ENCODE data around the gene VAV3. TPM values are rescaled to one million over a fixed set of nuclear protein-coding genes. Genes with fewer than 3 reads are reported as not detected.
A peak's percentile ranks its signal among the peaks of the same experiment; 100 is the strongest.

VAV3 gene

DNA sequence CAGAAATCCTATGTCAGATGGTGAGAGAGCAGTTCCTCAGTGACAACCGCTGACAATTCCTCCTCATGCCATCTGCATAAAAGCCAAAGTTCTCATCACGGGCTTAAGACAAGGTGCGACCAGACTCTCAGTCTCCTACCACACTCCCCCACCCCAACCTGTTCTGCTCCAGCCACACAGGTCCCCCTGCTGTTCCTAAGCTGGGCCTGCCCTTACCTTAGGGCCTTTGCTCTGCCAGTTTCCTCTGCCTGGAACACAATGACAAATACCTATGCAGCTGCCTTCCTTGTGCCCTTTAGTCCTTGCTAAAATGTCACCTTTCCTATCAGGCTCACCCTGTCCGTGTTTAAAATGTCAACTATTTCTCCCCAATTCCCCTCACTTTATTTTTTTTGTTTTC lies 441.9 kb downstream of the VAV3 start:
- H3K4me1 ChIP-seq (ENCODE audit: control insufficient read depth in 2 of 2, insufficient read depth in 1 of 2, low read depth in 1 of 2, low read length in 2 of 2) = peaks cover 0 to 9% of the 10 kb centered on the region in 2 donors
- no peak overlapping the region for H2BK15ac ChIP-seq (ENCODE audit: low read length)
- no peaks in the 10 kb centered on the region for H3K27me3 ChIP-seq (ENCODE audit: control insufficient read depth in 3 of 3, insufficient read depth in 3 of 3, low read depth in 1 of 3, low read length in 3 of 3)
- no peaks in the 10 kb centered on the region for H3K36me3 ChIP-seq (replicated peaks in 1 of 2; ENCODE audit: control insufficient read depth in 2 of 2, insufficient read depth in 2 of 2, low read length in 2 of 2)
- peak overlapping the region; percentile 45 for H3K18ac ChIP-seq (ENCODE audit: low read length)
- H2BK5ac ChIP-seq (ENCODE audit: low read length) = no peak overlapping the region
- no peak overlapping the region for H3K9ac ChIP-seq (ENCODE audit: low read depth, low read length, poor library complexity)
- no peaks in the 10 kb centered on the region for H3K79me1 ChIP-seq (ENCODE audit: low read depth, low read length)
- no peak overlapping the region for H3K23ac ChIP-seq (ENCODE audit: low read depth, low read length, poor library complexity)
- no CpG with 5 or more reads among the region's 4 CpGs for WGBS, 2 donors (ENCODE audit: extremely low coverage in 2 of 2, insufficient read length in 2 of 2, insufficient replicate concordance in 1 of 2)
- H4K8ac ChIP-seq (ENCODE audit: low read depth, low read length) = no peak overlapping the region
- no peaks in the 10 kb centered on the region for H3K9me3 ChIP-seq (replicated peaks in 1 of 2; ENCODE audit: control insufficient read depth in 2 of 2, insufficient read depth in 1 of 2, low read depth in 1 of 2, low read length in 2 of 2)
- no peak overlapping the region for H3K4me2 ChIP-seq (ENCODE audit: insufficient read depth, low read length, poor library complexity, severe bottlenecking)
- H2BK120ac ChIP-seq (ENCODE audit: low read depth, low read length) = no peak overlapping the region
- H2AK5ac ChIP-seq (ENCODE audit: low read depth, low read length) = no peak overlapping the region
- no peak overlapping the region for H3K4ac ChIP-seq (ENCODE audit: low read length)
- H2AFZ ChIP-seq (ENCODE audit: low read length) = no peak overlapping the region
- H4K91ac ChIP-seq (ENCODE audit: low read depth, low read length, poor library complexity) = no peak overlapping the region
- H3K4me3 ChIP-seq (ENCODE audit: low read length in 2 of 2) = no peak overlapping the region
- no peak overlapping the region for H3K27ac ChIP-seq (replicated peaks; ENCODE audit: low read length)
- no peak overlapping the region for H3K14ac ChIP-seq (ENCODE audit: low read length)
- no peak overlapping the region for H2BK12ac ChIP-seq (ENCODE audit: low read length)
- DNase-seq (ENCODE audit: low spot score) = no peak

Small RNAs within 50 kb of the gene (small RNA-seq; reads per million reads assigned to genes)
- not detected for gene MIR7852 (ENCODE audit: insufficient read depth)
